Skin of body (tissue), 2 donors: ENCODE measurements around the gene LRRC45. TPM values are rescaled to one million over a fixed set of nuclear protein-coding genes. Genes with fewer than 3 reads are reported as not detected.

Experiments used
- DNase-seq: peaks from one replicate; lab custom pipeline; 2025; lab: John Stamatoyannopoulos, UW
- total RNA-seq: library from RNA; depleted of rRNA; stranded (reverse); fragments of >200 nt; gene quantifications from one replicate; pipeline ENCODE4 v1.2.3, GENCODE V29; 2014

LRRC45 gene
- total RNA-seq, 1 donor from 2014 or later: 8.6 TPM

DNA sequence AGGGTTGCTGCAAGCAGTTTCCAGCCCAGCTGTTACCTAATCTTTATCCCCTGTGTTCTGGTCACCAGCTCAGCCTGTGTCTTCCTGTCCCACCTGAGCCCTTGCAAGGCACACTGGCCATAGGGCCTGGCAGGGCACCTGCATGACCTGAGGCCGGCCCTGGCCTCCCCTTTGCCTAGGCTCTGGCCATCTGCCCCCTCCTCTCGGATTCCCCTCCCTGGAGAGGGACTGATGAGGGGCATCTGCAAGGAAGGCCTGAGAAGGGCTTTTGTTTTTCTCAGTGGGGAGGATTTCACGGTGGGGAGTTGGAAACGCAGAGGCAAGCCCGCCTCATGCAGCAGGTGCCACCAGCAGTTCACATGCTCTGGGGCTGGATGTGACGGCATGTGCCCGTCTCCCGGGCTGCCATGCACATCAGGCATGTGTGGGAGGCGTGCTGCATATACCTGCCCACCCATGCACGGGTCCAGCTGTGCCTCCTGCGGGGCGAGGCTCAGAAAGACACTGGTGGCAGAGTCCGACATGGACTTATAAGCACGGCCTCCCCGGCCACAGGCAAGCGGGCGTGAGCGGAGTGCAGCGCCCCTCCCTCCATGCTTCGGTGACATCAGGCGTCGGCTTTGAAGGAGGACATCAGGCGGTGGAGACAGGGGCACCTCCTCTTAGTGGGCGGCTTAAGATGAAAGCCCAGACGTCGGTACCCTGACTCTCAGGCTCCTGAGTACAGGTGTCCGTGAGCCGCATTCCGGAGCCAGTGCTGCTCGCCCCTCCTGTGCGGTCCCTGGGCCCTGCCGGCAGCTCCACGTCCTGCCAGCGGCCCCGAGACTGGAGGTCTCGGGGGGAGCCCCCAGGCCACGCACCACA, 29.1 kb upstream of the LRRC45 start:
- no peak for DNase-seq

DNA sequence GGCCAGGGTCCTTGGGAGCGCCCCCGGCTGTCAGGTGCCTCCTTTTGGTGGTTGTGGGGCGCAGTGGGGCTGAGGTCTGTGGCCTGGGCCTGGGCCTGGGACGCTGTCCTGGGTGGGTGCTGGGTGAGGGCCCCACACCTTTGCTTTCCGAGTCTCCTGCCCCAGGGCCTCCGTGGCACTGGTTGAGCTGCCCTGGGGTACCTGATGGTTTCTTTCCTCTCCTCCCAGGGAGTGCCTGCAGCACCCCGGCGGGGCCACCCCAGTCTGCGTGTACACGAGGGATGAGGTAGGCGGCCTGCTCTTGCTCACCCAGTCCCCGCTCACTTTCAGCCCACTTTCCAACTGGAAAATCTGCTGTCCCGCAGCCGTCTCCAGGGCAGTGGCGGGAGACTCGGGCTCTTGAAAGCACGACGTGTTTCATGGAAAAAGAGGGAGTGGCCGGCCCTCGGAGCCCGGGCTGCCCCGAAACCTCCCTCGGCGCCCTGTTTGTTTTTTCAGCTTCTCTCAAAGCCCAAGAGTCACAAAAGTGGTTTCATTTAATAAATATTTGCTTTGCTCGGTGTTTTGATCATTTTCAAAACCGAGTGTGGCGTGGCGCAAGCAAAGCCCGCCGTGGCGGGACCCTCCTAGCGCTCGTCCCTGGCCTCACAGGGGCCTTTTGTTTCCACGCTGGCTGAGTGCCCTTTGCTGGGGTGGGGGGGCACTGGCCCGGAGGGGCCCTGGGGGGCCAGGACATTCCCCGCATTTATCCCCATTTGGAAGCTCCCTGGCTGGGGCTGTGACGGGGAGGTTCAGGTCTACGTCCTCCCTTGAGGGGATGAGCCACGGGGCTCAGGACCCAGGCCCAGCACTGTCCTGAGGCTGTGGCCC, 28.3 kb upstream of the LRRC45 start:
- no peak for DNase-seq

DNA sequence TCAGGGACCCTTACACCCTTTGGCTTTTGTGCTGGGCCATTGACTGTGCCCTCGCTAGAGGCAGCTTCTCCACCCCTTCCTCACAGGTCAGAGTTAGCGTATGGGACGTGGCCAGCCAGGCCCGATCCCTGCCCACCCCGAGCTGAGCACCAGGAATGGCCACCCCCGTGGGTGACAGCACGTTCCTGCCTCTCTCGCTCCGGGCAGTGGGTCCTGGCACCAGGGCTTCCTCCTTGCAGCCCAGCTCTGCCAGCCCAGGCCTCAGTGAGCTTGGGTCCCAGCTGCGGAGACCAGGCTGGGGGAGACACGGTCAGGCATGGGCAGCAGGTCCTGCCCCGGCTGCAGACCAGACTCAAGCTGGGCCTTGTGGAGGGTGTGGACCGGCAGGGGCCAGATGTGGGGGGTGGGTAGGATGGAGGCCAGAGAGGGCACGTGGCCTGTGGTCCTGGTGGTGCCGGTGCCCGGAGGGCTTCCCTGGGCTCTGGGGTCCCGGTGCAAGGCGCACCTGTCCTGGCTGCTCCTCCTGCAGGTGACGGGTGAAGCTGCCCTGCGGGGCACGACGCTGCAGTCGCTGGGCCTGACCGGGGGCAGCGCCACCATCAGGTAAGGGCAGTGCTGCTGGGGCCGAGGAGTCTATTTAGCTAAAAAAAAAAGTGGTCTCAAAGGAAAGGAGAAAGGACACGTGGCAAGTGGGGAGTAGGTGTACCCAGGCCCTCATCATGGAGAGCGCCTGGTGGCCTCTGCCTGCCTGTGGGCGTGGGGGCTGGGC, 27.5 kb upstream of the LRRC45 start:
- DNase-seq: no peak

GRCh38 chr17:81996232-81996756, 26.8 kb upstream of the LRRC45 start:
- no peak for DNase-seq

DNA sequence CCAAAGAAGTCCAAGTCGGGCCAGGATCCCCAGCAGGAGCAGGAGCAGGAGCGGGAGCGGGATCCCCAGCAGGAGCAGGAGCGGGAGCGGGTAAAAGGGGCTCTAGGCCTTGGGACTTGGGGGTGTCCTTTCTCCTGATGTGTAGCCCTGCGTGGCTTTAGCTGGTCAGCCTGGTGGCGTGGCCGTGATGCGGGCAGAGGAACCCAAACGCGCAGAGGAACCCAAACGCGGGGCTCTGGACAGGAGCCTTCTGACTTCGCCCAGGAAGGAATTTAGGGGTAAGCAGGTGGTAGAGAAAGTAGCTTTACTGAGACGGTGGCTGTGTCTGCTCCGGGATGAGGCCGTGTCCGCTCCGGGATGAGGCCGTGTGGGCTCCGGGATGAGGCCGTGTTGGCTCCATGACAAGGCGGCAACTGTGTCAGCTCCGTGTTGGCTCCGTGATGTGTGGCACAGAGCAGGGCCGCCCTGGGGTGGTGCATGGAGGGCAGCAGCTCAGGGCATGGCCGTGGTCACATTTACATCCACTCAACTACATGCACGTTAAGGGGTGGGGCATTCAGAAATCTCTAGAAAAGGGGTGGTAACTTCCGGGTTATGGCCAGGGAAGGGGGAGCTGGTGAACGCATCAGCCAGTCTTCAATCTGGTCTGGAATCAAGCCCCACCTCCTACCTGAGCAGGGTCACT, 26.2 kb upstream of the LRRC45 start:
- no peak for DNase-seq

GRCh38 chr17:81998212-81998611, 24.9 kb upstream of the LRRC45 start:
- no peak for DNase-seq

DNA sequence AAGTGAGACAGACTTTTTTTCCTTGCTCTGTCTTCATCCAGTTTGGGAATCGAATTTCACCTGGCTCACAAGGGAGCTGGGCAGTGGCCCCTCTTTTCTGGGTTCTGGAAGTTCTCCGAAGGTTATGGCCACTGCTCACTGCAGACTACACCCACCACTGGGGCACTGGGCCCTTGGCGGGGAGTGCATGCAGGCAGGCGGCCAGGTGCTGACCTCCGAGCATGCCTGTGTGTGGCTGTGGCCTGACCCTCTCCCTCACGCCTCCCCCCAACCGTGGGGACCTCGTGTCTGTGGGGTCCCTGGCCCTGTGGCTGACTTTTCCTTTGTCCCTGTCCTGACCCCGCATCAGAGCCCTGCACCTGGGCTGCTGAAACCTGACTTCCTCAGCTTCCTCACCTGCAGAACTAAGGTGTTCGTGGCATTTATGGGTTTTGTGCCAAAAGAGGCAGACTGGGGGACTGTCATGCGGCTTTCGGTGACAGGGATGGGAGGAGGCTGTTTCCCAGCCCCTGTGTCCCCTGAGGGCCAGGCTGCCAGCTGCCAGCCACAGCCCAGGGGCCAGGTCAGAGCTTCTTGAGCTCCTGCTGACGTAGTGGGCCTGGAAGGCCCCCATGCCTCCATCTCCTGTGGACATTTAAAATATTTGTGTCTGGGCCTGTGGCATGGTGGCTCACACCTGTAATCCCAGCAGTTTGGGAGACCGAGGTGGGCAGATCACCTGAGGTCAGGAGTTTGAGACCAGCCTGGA, 24.2 kb upstream of the LRRC45 start:
- DNase-seq: no peak

DNA sequence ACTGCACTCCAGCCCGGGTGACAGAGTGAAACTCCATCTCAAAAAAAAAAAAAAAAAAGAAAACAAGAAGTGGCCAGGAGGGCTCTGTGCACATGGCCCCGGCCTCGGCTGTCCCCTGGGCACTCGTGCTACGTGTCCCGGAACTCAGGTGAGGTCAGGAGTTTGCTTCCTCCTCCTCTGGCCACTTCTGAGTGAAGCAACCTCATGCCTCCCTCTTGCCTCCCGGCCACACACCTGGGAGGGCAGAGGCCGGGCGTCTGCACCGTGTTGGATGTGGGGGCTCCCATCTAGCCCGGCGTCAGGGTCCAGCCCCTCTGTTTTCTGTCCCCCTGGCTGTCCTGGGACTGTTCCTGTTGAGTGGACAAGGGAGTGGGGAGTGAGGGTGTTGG, 23.5 kb upstream of the LRRC45 start:
- no peak for DNase-seq

DNA sequence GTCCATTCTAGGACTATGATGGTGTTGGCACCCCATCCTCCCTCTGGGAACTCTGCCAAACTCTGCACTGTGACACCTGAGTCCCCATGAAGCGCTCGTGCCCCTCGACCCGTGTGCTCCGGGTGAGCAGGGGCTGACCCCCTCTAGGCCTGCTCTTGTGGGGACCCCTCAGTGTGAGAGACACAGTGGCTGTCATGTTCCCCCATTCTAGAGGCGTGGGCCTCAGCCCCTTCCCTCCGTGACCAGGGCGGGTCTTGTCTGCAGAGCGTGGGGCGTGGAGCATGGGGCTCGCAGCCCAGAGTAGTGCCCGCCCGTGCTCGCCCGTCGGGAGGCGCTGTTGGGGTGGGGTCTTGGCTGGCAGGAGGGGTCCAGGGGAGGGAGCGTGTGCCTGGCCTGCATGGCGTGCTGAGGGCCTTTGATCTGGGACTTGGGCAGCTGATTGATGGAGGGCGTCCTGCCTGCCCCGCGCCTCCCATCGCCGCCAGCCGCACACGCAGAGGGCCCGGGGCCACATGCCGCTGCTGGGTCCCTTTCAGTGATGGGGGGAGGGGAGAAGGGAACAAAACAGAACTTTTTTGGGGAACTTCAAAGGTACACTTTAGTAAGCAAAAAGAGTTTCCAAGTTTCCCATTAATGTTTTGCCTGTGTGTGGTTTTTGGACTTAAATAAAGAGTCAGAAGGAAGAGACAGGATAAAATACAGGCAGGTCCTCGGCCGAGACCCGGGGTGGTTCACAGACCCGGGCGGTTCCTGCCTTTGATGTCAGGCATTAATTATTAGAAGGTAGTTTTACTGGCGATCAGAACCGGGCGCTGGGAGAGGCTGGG, 22.9 kb upstream of the LRRC45 start:
- DNase-seq: no peak

GRCh38 chr17:82000803-82001570, 22.1 kb upstream of the LRRC45 start:
- DNase-seq: no peak

- DNase-seq: no peak
Observed at GRCh38 chr17:82001571-82002056, 21.5 kb upstream of the LRRC45 start.

- no peak for DNase-seq
Observed at GRCh38 chr17:82003411-82004381, 19.4 kb upstream of the LRRC45 start.

- no peak for DNase-seq
Observed at GRCh38 chr17:82004517-82005455, 18.3 kb upstream of the LRRC45 start.

DNA sequence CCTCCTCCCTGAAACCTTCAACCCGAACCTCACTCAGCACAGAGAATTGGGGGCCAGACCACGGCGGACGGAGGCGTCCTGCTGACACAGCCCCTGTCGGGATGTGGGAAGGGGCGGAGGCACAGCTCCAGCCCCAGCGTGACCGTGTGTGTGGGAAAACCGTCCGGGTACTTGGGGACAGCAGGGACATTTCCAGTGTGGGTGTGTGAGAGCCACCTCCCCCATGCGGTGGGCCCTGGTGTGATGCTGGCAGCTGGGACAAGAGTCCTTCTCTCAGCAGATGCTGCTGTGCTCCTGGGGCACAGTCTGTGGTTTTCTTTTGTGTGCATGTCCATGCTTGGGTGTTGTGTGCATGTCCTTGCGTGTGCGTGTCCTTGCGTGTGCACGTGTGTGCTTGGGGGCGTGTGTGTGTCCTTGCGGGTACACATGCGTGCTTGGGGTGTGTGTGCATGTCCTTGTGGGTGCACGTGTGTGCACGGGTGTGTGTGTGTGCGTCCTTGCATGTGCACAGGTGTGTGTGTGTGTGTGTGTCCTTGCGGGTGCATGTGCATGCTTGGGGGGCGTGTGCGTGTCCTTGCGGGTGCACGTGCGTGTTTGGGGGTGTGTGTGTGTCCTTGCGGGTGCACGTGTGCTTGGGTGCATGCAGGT, 17.3 kb upstream of the LRRC45 start:
- no peak for DNase-seq

DNA sequence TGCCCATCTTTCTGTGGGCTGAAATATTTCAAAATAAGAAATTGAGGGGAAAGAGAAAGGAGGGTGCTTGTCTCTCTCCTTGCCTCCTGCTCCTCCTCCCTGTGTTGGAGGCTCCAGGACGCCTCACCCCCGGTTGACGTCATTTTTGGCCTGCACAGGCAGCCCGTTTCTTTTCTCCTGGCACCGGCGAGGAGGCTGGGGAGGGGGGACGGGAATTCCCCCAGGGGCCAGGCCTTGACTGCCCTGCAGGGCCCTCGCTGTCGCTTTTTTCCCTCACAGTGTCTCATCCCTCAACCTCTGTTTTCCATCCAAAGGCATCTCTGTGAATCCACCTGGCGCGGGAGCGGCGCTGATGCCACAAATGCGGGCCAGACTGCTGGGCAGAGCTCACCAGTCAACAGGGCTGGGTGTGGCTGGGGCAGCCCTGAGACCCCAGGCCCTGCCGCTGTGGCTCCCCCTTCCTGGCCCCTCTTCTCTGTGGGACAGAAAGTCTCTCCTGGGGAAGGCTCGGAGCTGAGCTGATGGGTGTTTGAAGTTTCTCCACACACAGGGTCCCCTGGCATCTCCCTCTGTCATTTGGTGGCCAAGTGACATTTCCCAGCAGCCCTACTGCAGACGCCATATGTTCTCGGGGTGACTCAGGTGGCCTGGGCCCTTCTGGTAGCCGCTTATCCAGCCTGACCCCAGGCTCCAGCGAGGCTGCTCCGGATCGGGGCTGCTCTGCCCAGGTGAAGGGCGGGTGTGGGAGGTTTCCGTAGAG, 16.5 kb upstream of the LRRC45 start:
- DNase-seq: no peak
